ENCODE measurements around the gene PEX11G.

DNA sequence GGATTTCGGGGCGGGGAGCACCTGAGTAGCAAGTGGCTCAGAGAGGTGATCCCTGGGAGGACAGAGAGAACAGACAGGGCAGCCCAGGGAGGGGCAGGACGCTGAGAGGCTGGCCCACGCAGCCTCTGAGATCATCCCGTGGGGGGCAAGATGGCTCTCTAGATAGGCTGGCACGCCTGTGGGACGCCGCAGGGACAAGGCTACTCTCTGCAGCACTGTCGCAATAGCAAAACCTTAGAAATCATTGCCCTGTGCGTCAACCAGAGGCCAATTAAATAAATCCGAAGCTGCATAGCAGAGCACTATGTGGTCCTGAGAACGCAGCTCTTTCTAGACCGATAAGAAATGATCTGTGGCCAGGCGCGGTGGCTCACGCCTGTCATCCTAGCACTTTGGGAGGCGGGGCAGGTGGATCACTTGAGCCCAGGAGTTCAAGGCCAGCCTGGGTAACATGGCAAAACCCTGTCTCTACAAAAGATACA, 5.1 kb downstream of the PEX11G start:
- TF ChIP-seq, protein P1, sequence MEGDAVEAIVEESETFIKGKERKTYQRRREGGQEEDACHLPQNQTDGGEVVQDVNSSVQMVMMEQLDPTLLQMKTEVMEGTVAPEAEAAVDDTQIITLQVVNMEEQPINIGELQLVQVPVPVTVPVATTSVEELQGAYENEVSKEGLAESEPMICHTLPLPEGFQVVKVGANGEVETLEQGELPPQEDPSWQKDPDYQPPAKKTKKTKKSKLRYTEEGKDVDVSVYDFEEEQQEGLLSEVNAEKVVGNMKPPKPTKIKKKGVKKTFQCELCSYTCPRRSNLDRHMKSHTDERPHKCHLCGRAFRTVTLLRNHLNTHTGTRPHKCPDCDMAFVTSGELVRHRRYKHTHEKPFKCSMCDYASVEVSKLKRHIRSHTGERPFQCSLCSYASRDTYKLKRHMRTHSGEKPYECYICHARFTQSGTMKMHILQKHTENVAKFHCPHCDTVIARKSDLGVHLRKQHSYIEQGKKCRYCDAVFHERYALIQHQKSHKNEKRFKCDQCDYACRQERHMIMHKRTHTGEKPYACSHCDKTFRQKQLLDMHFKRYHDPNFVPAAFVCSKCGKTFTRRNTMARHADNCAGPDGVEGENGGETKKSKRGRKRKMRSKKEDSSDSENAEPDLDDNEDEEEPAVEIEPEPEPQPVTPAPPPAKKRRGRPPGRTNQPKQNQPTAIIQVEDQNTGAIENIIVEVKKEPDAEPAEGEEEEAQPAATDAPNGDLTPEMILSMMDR (IDR thresholded peaks at IDR 0.05 in 8 of 11, conservative IDR thresholded peaks at IDR 0.05 in 3 of 11) = no peak
- no peak for TF ChIP-seq POLR2A (IDR thresholded peaks at IDR 0.05)

Data from spleen (tissue), 7 donors.